HepG2 (cell line): ENCODE measurements around the gene SERPINF2. TPM values are rescaled to one million over a fixed set of nuclear protein-coding genes. Genes with fewer than 3 reads are reported as not detected.

Experiments used
- BRD4 ChIP-seq: sonication (generic); formaldehyde crosslinking; IDR thresholded peaks from 2 replicates; pipeline ENCODE4 v1.4.0; 2020; ENCODE audit warnings: missing genetic modification reagents
- CEBPG ChIP-seq: IDR thresholded peaks from 2 replicates; pipeline ENCODE4 v1.6.1; 2016
- FOSL2 ChIP-seq: sonication (generic); formaldehyde crosslinking; IDR thresholded peaks from 2 replicates; pipeline ENCODE4 v1.4.0; 2020; ENCODE audit warnings: missing genetic modification reagents
- GABPB1 ChIP-seq: IDR thresholded peaks from 2 replicates; pipeline ENCODE4 v1.6.1; 2016; ENCODE audit warnings: mild to moderate bottlenecking, missing genetic modification reagents, moderate library complexity, missing compliant biosample characterization
- MBNL3 ChIP-seq: fragments of 250-450 bp; sonication (Bioruptor Pico); conservative IDR thresholded peaks from 2 replicates; pipeline ENCODE4 v1.8.0; 2022; ENCODE audit warnings: mild to moderate bottlenecking, inconsistent platforms
- MED1 ChIP-seq: sonication (generic); formaldehyde crosslinking; IDR thresholded peaks from 2 replicates; pipeline ENCODE4 v1.4.0; 2020; ENCODE audit warnings: missing genetic modification reagents
- NCOA1 ChIP-seq: sonication (generic); formaldehyde crosslinking; IDR thresholded peaks from 2 replicates; pipeline ENCODE4 v1.9.0; 2021; ENCODE audit warnings: missing genetic modification reagents
- NFKBIZ ChIP-seq: IDR thresholded peaks from 2 replicates; pipeline ENCODE4 v1.6.1; 2018; ENCODE audit warnings: missing genetic modification reagents, missing compliant biosample characterization
- ZBTB42 ChIP-seq: sonication (generic); formaldehyde crosslinking; IDR thresholded peaks from 2 replicates; pipeline ENCODE4 v1.5.0; 2020; ENCODE audit warnings: mild to moderate bottlenecking, missing genetic modification reagents
- polyA plus RNA-seq, 8 experiments: library from polyadenylated mRNA; depleted of rRNA in 3 of 8; stranded (reverse) in 7 of 8; unstranded in 1 of 8; fragments of >200 nt; fragmentation: Illumina TruSeq in 4 of 8; extraction: Trizol in 4 of 8; gene quantifications; 2 replicates each; pipeline versions ENCODE4 v1.2.1 to v1.2.3, GENCODE V29; 2011 to 2016; ENCODE audit warnings: low read depth in 4 of 8, missing spikeins in 1 of 8, mixed read lengths in 1 of 8; ENCODE audit not compliant: insufficient read depth in 1 of 8
- total RNA-seq, 5 experiments: library from RNA; depleted of rRNA; stranded (reverse); fragments of >200 nt; fragmentation: Illumina TruSeq; extraction: Trizol; gene quantifications; 2 replicates each; pipeline ENCODE4 v1.2.3, GENCODE V29; 2016; ENCODE audit warnings: low read depth in 1 of 5
- TF ChIP-seq, protein P1 (sequence below): sonication (generic); formaldehyde crosslinking; IDR thresholded peaks from 2 replicates; pipeline ENCODE4 v1.9.0; 2022; ENCODE audit warnings: low read depth, missing genetic modification reagents
- TF ChIP-seq, protein P2 (sequence below): sonication (generic); formaldehyde crosslinking; IDR thresholded peaks from 2 replicates; pipeline ENCODE4 v1.5.1; 2020; ENCODE audit warnings: mild to moderate bottlenecking, missing genetic modification reagents, borderline replicate concordance
- TF ChIP-seq, protein P3 (sequence below): conservative IDR thresholded peaks from 2 replicates; pipeline ENCODE4 v1.6.1; 2018; ENCODE audit warnings: missing genetic modification reagents
- TF ChIP-seq, protein P4 (sequence below): sonication (generic); formaldehyde crosslinking; IDR thresholded peaks from 2 replicates; pipeline ENCODE4 v1.5.1; 2020; ENCODE audit warnings: missing genetic modification reagents, mild to moderate bottlenecking, borderline replicate concordance

SERPINF2 gene
- total and polyA plus RNA-seq, 2 of the 13 experiments (the other 11 are each of a cell fraction or from before 2014, with no cell fraction given) = 309 to 548 TPM

GRCh38 chr17:1762901-1763898 is 20.5 kb downstream of the SERPINF2 start (continued):
- TF ChIP-seq, protein P1, sequence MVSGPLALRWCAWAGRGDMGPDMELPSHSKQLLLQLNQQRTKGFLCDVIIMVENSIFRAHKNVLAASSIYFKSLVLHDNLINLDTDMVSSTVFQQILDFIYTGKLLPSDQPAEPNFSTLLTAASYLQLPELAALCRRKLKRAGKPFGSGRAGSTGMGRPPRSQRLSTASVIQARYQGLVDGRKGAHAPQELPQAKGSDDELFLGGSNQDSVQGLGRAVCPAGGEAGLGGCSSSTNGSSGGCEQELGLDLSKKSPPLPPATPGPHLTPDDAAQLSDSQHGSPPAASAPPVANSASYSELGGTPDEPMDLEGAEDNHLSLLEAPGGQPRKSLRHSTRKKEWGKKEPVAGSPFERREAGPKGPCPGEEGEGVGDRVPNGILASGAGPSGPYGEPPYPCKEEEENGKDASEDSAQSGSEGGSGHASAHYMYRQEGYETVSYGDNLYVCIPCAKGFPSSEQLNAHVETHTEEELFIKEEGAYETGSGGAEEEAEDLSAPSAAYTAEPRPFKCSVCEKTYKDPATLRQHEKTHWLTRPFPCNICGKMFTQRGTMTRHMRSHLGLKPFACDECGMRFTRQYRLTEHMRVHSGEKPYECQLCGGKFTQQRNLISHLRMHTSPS (CRISPR knock-in tag) = peak; percentile 96
- peak; percentile 94 for TF ChIP-seq MED1 (CRISPR knock-in tag)
- no peak for TF ChIP-seq MBNL3
- TF ChIP-seq, protein P2, sequence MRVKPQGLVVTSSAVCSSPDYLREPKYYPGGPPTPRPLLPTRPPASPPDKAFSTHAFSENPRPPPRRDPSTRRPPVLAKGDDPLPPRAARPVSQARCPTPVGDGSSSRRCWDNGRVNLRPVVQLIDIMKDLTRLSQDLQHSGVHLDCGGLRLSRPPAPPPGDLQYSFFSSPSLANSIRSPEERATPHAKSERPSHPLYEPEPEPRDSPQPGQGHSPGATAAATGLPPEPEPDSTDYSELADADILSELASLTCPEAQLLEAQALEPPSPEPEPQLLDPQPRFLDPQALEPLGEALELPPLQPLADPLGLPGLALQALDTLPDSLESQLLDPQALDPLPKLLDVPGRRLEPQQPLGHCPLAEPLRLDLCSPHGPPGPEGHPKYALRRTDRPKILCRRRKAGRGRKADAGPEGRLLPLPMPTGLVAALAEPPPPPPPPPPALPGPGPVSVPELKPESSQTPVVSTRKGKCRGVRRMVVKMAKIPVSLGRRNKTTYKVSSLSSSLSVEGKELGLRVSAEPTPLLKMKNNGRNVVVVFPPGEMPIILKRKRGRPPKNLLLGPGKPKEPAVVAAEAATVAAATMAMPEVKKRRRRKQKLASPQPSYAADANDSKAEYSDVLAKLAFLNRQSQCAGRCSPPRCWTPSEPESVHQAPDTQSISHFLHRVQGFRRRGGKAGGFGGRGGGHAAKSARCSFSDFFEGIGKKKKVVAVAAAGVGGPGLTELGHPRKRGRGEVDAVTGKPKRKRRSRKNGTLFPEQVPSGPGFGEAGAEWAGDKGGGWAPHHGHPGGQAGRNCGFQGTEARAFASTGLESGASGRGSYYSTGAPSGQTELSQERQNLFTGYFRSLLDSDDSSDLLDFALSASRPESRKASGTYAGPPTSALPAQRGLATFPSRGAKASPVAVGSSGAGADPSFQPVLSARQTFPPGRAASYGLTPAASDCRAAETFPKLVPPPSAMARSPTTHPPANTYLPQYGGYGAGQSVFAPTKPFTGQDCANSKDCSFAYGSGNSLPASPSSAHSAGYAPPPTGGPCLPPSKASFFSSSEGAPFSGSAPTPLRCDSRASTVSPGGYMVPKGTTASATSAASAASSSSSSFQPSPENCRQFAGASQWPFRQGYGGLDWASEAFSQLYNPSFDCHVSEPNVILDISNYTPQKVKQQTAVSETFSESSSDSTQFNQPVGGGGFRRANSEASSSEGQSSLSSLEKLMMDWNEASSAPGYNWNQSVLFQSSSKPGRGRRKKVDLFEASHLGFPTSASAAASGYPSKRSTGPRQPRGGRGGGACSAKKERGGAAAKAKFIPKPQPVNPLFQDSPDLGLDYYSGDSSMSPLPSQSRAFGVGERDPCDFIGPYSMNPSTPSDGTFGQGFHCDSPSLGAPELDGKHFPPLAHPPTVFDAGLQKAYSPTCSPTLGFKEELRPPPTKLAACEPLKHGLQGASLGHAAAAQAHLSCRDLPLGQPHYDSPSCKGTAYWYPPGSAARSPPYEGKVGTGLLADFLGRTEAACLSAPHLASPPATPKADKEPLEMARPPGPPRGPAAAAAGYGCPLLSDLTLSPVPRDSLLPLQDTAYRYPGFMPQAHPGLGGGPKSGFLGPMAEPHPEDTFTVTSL (CRISPR knock-in tag) = 0 out of 2 replicates have a peak, but pooled peaks have one; percentile 50
- peak; percentile 61; the same call in 1 of the 2 replicates for TF ChIP-seq NFKBIZ (CRISPR knock-in tag)
- peak; percentile 75 for TF ChIP-seq FOSL2
- TF ChIP-seq BRD4 (CRISPR knock-in tag) = peak; percentile 20
- TF ChIP-seq, protein P3, sequence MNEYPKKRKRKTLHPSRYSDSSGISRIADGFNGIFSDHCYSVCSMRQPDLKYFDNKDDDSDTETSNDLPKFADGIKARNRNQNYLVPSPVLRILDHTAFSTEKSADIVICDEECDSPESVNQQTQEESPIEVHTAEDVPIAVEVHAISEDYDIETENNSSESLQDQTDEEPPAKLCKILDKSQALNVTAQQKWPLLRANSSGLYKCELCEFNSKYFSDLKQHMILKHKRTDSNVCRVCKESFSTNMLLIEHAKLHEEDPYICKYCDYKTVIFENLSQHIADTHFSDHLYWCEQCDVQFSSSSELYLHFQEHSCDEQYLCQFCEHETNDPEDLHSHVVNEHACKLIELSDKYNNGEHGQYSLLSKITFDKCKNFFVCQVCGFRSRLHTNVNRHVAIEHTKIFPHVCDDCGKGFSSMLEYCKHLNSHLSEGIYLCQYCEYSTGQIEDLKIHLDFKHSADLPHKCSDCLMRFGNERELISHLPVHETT (CRISPR knock-in tag) = no peak; the same call in 1 of the 2 replicates
- peak; percentile 39 for TF ChIP-seq GABPB1 (CRISPR knock-in tag)
- TF ChIP-seq NCOA1 (CRISPR knock-in tag) = peak; percentile 79; the same call in 1 of the 2 replicates
- TF ChIP-seq, protein P4, sequence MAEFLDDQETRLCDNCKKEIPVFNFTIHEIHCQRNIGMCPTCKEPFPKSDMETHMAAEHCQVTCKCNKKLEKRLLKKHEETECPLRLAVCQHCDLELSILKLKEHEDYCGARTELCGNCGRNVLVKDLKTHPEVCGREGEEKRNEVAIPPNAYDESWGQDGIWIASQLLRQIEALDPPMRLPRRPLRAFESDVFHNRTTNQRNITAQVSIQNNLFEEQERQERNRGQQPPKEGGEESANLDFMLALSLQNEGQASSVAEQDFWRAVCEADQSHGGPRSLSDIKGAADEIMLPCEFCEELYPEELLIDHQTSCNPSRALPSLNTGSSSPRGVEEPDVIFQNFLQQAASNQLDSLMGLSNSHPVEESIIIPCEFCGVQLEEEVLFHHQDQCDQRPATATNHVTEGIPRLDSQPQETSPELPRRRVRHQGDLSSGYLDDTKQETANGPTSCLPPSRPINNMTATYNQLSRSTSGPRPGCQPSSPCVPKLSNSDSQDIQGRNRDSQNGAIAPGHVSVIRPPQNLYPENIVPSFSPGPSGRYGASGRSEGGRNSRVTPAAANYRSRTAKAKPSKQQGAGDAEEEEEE (CRISPR knock-in tag) = 0 out of 2 replicates have a peak, but pooled peaks have one; percentile 24
- TF ChIP-seq ZBTB42 = no peak
- TF ChIP-seq CEBPG (CRISPR knock-in tag) = peak; percentile 81
